DMS153 (cell line): ENCODE measurements around the gene TMCO4.
"Not testable (repeated sequence)": the region's sequence is repeated elsewhere in the genome, so short reads cannot be mapped to it uniquely, and the experiment has no call there.

Experiments
- DNase-seq: peaks from one replicate; lab custom pipeline; 2025; lab: John Stamatoyannopoulos, UW

Gene TMCO4

DNA sequence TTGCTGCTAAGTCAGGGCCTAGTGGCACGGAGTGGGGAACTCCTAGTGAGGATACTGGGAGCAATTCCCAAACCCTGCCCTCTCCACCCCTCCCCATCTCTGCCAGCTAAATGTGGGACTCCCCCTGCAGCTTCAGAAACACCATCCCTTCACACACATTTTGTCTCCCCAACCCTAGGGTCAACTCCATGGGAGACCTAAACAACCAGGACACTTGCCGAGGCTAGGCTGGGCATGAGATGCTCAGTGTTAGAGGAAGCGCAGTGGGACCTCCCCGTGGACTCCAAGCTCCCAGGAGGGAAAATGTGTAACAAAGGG, 13.9 kb upstream of the TMCO4 start:
- DNase-seq, result no peak

DNA sequence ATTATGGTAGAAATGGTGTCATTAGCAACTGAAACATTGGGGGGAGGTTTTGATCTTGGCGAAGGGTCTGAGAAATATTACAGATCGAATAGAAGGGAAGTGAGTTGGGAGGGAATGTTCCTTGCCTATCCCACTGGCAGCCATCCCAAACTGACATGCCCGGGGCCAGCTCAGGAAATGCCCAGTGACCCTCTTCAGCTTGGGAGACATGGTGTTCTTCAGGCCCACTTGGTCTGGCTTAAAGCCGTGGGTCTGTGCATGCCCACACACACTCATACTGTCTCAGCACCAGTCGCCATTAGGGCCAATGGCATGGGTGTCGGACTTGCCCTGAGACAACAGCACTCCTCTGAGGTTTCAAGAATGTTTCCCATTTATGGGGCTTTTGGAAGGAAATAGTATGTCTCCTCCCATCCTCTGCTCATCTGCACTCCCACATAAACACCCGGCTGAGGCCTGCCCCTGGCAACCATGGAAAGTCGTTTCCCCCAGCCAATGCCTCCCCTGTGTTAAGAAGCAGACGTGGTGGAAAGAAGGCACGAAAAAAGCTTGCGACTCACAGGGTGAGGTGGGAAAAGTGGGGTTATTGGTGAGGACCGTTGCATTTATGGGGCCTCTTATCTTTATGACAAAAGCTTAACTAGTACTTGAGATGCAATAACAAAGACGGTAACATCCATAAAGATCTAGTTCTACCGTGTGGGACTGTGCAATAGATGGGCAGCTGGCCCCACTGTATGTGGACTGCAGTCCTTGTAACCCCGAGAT, 13.3 kb upstream of the TMCO4 start:
- DNase-seq, result no peak

DNA sequence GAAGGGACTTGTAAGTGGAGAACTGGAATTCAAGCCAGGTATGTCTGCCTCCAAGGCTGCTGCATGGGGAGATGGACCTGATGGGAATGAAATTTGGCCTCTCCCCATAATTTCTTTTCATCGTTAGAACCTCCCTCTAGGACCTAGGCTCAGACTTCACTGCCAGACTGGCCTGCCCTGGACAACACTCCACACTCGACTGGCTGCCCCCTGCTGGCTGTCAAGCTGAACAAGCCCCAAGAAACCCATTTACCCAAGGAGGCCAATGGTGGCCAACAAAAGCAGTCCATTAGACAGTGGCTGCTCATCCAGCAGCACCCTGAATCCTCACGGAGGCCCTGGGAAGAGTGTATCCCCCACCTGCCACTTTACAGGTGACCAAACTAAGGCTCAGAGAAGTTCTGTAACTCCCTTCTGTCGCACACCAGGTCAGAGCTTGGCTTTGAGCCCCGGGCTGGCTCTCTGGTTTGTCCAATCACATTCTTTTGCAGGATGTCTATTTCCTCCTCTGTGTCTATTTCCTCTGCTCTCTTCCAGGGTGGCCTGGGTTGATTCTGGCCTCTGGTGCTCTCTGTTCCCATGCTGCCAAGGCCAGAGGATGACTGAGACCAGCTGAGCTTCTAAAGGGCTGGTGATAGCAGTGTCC, 11.6 kb upstream of the TMCO4 start:
- DNase-seq, result no peak

DNA sequence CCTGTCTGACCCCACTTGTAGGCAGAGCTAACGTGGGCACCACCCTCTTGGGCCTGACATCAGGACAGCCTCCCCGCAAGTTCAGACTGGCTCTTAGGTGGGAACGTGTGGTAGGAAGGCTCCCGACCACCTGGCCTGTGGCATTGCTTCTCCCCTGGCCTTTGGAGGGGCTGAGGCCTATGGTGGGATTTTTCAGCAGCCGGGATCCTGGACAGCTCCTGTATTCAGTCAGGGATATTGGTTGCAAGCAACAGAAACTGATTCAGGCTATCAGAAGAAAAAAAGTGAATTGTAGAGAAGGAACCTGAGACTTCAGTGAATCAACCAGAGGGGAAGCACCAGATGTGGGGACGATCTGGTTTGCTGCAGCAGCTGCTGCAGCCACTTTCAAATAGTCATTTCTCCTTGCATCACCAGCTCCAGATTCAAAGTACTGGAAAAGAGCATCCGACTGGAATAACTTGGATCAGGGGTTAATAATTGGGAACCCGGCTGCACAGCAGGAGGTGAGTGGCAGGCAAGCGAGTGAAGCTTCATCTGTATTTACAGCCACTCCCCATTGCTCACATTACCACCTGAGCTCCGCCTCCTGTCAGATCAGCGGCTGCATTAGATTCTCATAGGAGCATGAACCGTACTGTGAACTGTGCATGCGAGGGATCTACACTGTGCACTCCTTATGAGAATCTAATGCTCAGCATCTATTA, 9.5 kb upstream of the TMCO4 start:
- DNase-seq, result no peak

DNA sequence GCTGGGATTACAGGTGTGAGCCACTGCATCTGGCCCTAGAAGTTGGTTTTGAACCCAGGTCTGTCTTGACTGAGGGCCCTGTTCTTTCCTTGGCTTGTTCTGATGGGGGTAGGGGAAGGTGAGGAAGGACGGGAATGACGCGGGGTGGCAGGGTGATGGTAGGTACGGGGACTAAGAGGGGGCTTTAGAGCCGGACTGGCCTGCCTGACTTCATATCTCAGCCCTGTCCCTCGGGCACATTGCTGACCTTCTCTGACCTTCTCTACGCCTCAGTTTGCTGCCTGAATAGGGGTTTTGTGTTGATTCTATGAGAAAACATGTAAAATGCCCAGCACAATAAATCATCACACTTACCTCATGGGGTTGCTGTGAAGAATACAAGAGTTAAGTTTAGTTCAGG, 8.6 kb upstream of the TMCO4 start:
- no peak for DNase-seq

DNA sequence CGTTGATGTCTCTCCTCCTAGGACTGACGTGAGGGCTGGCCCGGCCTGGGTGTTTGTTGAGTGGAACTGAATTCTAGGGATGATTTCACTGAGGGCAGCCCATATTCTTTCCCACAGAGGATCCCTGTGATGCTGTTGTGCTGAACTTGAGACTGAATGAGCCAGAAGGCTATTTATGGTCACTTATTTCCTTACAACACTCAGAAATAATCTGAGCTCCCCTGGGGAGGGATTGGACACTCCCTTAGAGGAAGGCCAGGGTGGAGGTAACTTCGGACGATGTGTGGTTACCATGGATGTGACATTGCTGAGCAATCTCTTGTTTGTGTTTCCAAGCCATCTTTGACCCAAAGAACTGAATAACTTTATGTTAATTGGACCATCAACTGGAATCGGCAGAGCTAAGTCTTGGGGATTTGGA, 5.1 kb upstream of the TMCO4 start:
- DNase-seq, result no peak

DNA sequence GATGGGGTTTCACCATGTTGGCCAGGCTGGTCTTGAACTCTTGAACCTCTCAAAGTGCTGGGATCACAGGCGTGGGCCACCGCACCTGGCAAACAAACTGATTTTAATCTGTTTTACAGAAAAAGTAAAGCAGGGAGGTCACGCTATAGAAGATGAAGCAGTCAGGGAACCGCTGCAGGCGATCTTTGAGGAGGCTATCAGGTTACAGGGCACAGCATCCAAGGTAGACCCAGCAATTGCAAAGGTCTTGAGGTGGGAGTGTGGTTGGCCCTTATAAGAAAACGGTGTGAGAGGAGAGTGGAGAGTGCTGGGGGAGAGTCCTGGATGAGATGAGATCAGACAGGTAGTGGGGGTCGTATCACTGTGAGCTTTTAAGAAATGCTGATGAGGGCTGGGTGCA, 2.6 kb upstream of the TMCO4 start:
- DNase-seq, result no peak

DNA sequence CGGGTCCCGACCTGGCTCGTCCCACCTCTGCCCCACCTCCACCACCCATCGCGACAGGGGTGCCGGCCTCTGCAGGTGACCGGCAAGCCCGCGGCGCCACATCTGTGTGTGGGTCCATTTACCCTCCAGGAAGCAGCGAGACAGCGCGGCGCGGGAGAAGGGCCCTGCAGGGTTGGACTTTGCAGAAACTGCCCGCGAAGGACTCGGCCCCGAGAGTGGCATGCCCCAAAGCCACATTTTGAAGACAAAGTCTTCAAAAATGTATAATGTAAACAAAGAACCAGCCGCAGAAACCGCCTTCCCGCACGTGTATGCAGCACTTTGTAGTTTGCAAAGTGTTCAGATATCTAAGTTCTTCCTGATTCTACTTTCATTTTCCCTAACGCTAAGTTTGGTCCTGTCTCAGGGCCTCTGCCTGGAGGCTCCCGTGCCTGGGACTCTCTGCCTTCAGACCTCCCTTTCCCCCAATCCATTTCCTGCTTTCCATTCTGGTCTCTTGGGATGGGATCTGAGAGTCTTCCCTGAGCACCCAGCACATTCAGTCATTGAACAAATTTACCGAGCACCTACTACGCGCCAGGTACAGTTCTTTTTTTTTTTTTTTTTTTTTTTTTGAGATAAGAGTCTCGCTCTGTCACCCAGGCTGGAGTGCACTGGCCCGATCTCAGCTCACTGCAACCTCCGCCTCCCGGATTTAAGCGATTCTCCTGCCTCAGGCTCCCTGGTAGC, 524 bp upstream of the TMCO4 start:
- DNase-seq, result peak; percentile 17

DNA sequence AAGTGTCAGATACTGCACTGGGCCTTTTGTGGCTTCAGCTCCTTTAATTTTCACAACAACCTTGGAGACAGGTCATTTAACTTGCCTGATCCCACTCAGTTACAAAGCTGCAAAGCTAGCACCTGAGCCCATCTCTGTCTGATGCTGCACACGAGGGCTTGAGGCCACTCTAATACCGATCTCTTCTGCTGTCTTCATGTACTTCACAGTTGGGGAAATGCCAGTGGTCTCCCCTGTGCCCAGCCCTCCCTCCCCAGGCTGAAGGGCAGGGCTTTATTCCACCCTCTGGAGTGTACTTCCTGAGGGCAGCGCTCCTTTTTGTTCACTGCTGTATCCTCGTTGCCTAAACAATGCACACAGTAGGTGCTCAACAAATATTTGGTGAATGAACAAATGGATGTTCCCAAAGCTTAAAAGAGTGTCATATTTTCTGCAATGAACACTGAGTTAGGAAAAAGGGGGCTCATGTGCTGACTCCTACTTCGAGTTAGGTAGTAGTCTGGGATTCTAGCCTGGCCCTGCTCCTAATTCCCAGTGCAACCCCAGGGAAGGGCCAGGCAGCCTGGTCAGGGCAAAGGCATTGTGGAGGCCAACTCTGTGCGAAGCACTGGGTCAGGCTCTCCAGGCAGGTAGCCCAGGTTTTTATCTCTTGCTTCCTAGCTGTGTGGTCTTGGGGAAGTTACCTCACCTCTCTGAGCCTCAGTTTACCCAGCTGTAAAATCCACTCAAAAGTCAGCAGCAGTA, 1.1 kb downstream of the TMCO4 start:
- no peak for DNase-seq

DNA sequence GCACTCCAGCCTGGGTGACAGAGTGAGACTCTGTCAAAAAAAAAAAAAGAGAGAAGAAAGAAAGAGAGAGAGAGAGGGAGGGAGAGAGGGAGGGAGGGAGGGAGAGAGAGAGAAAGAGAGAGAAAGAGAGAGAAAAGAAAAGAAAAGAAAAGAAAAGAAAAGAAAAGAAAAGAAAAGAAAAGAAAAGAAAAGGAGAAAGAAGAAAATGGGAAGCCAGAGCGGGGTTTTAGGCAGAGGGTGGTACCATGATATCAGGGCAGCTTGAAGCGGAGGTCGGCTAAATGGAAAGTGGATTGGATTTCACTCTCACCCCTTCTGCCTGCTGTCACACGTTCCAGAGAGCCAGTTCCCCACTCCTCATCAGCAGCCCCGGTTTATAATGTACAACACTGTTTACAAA, 1.9 kb downstream of the TMCO4 start:
- DNase-seq, result no peak

DNA sequence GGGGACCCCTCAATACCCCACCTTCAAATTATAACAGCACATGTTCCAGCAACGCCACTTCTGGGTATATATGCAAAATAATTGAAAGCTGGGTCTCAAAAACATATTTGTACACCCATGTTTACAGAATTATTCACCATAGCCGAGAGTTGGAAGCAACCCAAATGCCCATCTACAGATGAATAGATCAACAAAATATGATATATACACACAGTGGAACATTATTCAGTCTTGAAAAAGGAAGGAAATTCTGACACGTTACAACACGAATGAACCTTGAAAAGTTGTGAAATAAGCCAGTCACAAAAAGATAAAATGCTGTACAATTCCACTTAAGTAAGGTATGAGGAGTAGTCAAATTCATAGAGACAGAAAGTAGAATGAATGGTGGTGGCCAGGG, 5.1 kb downstream of the TMCO4 start:
- no peak for DNase-seq

DNA sequence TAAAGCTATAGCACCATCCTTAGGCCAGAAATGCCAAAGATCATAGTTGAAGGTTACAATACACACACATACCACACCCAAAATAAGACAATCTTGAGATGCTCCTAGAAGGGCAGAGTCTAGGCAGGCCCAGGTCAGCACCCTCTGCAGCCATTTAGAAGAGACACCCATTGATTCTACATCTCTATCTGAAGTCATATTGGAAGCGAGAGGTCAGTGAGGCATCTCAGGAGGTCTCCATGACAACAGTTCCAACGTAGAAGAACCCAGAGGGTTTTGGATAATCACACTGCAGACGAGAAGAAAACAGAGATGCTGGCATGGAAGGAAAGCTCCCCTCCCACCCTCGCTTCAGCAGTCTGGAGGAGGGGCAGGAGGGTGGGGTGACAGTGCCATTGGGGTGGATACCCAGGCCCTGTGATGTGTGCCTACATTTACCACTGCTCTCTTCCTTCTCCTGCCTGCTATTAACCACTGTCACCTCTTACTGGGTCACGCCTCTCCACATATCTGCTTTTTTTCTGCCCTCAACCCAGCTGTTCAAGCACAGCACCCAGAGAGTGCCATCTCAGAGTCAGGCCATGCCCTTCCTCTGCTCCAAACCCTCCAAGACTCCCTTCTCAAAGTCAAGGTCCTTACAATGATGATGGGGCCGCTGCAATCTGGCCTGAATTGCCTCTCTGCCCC, 6.2 kb downstream of the TMCO4 start:
- no peak for DNase-seq

DNA sequence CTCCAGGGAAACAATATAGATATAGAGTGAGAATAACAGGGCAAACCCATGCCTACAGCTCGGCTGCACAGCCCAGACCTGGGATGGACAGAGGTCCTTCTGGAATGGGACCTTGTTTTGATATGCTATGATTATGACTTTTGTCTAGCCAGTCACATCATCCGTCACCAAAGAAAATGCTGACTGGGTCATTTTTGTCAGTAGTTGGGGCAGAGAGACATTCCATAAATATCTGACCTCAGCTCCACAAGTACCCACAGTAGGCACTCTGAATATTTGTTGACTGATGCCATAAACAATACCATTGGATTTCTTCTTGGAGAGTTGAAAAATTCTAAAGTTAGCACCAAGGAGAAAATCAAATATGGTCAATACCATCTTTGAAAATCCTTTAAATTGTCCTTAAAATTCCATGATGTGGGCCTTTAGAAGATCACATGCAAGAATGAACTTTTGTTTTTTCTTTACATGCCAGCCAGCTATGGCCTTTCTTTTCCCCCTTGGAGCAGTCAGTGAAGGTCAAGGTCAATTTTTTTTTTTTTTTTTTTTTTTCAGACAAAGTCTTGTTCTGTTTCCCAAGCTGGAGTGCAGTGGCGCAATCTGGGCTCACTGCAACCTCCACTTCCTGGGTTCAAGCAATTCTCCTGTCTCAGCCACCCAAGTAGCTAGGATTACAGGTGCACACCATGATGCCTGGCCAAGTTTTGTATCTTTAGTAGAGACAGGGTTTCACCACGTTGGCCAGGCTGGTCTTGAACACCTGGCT, 7.3 kb downstream of the TMCO4 start:
- no peak for DNase-seq

DNA sequence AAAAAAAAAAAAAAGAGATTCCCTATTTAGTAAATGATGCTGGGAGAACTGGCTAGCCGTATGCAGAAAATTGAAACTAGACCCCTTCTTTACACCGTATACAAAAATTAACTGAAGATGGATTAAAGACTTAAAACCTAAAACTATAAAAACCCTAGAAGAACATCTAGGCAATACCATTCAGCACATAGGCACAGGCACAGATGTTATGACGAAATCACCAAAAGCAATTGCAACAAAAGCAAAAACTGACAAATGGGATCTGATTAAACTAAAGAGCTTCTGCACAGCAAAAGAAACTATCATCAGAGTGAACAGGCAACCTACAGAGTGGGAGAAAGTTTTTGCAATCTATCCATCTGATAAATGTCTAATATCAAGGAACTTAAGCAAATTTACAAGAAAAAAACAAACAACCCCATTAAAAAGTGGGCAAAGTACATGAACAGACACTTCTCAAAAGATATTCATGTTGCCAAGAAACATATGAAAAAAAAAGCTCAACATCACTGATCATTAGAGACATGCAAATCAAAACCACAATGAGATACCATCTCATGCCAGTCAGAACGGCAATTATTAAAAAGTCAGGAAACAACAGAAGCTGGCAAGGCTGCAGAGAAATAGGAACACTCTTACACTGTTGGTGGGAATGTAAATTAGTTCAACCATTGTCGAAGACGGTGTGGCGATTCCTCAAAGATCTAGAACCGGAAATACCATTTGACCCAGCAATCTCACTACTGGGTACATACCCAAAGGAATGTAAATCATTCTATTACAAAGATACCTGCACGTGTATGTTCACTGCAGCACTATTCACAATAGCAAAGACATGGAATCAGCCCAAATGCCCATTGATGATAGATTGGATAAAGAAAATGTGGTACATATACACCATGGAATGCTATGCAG, 9.4 kb downstream of the TMCO4 start:
- DNase-seq, result not testable (repeated sequence)

DNA sequence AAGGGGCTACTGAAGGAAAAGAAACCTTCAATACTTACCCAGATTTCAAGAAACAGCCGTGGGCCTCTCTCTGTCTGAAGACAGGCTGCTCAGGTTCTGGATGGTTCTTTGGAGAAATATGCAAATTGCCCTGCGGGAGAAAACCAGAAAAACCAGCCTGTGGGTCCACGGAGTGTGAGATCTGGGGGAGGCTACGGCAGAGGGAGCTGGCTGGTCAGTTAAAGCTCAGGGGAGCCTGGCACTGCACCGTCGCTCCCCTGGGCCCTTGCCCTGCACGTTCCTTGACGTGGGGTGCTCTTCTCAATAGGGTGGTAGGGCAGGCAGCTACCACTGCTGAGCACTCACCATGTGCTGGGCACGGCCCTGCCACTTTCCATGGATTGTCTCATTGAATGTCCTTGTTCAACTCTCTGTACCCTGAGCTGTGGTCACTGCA, 12.7 kb downstream of the TMCO4 start:
- DNase-seq, result no peak

DNA sequence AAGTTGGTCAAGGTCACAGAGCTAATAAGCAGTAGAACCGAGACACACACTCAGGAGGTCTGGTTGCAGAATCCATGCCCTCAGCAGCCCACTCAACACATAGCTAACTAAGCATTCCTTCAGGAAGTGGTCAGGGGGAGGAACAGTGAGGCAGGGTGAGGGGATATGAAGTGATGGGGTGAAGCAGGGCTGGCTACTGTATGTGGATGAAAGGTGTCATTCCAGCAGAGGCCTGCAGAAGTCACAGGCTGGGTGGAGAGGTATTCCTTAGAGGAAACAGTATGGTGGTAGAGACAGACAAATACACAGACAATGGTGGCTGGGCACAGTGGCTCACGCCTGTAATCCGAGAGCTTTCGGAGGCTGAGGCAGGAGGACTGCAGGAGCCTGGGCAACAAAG, 14.1 kb downstream of the TMCO4 start:
- no peak for DNase-seq

DNA sequence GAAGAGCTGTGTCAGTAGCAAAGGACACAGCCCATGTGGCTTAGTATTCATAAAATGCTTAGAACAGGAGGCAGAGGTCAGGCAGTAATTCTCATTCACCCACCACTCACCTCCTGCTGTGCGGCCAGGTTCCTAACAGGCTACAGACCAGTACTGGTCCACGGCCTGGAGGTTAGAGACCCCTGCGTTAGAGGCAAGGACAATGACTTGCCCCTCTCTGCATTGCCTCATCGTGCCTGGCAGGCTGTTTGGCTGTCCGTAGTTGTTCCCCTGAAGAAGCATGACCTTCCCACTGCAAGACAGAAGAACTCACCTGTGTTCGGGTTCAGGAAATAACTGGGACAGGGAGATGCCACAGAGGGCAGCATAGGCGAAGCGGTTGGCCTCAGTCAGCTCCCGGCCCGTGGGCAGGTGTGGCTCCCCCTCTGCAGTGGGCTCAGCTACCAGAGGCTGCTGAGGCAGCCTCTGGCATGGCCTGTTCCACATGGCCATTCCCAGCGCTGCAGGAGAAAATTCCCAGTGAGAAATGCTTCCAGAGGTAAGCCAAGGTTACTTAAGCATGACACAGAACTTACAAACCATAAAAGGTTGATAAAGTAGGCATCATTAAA, 19.3 kb downstream of the TMCO4 start:
- no peak for DNase-seq

DNA sequence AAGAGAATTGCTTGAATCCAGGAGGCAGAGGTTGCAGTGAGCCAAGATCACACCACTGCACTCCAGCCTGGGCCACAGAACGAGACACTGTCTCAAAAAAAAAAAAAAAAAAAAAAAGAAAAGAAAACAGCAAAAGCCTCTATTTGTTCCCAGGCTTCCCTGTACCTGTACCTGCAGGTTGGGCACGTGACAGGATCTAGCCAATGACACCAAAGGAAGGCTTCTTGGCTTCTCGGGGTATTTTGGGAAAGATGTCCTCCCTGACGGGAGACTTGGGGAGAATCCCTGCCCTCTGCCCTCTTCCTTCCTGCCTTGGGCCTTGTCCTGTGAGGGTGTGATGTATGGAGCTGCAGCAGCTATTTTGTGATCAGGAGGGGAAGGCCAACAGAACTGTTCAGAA, 22.8 kb downstream of the TMCO4 start:
- no peak for DNase-seq

DNA sequence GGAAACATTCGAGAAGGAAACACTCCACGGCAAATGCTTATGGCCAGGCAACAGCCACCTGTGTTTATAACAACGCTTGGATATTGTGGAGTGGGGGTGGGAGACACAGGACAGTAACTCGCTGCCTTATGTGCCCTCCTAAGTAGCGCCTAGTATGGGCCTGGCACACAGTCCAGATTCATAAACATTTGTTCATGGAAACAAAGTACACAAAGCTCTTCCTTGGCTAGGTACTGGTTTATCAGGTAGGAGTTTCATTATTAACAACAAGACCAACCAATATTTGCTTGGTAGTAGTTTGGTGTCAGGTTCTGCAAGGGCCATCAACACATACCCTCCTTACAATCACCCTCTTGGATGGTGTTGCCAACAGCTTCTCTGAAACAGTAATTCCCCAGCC, 23.4 kb downstream of the TMCO4 start:
- peak; percentile 82 for DNase-seq
